VCaP (cell line): Measurements from ENCODE around the gene NOP9.
A peak's percentile ranks its signal among the peaks of the same experiment; 100 is the strongest.

ENCODE experiments used
- H3K27ac ChIP-seq: fragments of 450-650 bp; 2 replicates; pipeline ENCODE4 v1.5.1; 2017
- CTCF ChIP-seq: fragments of 450-650 bp; conservative IDR thresholded peaks from 2 replicates; pipeline ENCODE4 v1.5.1; 2017; ENCODE audit warnings: mild to moderate bottlenecking, moderate library complexity

Gene NOP9

GRCh38 chr14:24286996-24287395, 12.7 kb upstream of the NOP9 start:
- no peak for TF ChIP-seq CTCF
- H3K27ac ChIP-seq: no peak overlapping the region

GRCh38 chr14:24289649-24290280, 9.9 kb upstream of the NOP9 start:
- TF ChIP-seq CTCF: no peak
- no peak overlapping the region for H3K27ac ChIP-seq

- no peak for TF ChIP-seq CTCF
- H3K27ac ChIP-seq: no peak overlapping the region
Measured at GRCh38 chr14:24290746-24291145, 8.9 kb upstream of the NOP9 start.

GRCh38 chr14:24291446-24292117, 8.1 kb upstream of the NOP9 start:
- no peak overlapping the region for H3K27ac ChIP-seq
- TF ChIP-seq CTCF: no peak

GRCh38 chr14:24292118-24292807, 7.4 kb upstream of the NOP9 start:
- H3K27ac ChIP-seq: no peak overlapping the region
- TF ChIP-seq CTCF: no peak

- TF ChIP-seq CTCF: no peak
- no peak overlapping the region for H3K27ac ChIP-seq
Measured at GRCh38 chr14:24293525-24293924, 6.1 kb upstream of the NOP9 start.

- TF ChIP-seq CTCF: peak; percentile 80
- H3K27ac ChIP-seq: no peak overlapping the region
Measured at GRCh38 chr14:24296341-24297157, 3.1 kb upstream of the NOP9 start.
